Neural progenitor cell (in vitro differentiated cells): ENCODE results near the gene TOR1AIP2. TPM values are rescaled to one million over a fixed set of nuclear protein-coding genes. Genes with fewer than 3 reads are reported as not detected.
"Not testable (repeated sequence)": the region's sequence is repeated elsewhere in the genome, so short reads cannot be mapped to it uniquely, and the experiment has no call there.

Source experiments
- DNase-seq: peaks from one replicate; pipeline ENCODE4 v3.0.0-alpha.2; 2016; ENCODE audit warnings: low spot score
- H2AFZ ChIP-seq: fragments of 200-600 bp; sonication (generic); replicated peaks from 2 replicates; pipeline ENCODE4 v1.6.1; 2016; ENCODE audit warnings: antibody characterized with exemption
- H3F3A ChIP-seq: fragments of 200-600 bp; sonication (generic); 2 replicates; pipeline ENCODE4 v1.6.1; 2016; ENCODE audit warnings: antibody characterized with exemption, low read depth
- H3K27ac ChIP-seq: fragments of 200-600 bp; sonication (generic); 2 replicates; pipeline ENCODE4 v1.5.1; 2016; ENCODE audit warnings: mild to moderate bottlenecking
- H3K27me3 ChIP-seq: fragments of 200-600 bp; sonication (generic); 2 replicates; pipeline ENCODE4 v1.6.1; 2016; ENCODE audit warnings: mild to moderate bottlenecking, moderate library complexity
- H3K36me3 ChIP-seq: fragments of 200-600 bp; sonication (generic); 2 replicates; pipeline ENCODE4 v1.5.1; 2016
- H3K4me1 ChIP-seq: fragments of 200-600 bp; sonication (generic); 2 replicates; pipeline ENCODE4 v1.6.1; 2016; ENCODE audit warnings: mixed run types
- H3K4me2 ChIP-seq: fragments of 200-600 bp; sonication (generic); 2 replicates; pipeline ENCODE4 v1.6.1; 2016
- H3K4me3 ChIP-seq: fragments of 200-600 bp; sonication (generic); 2 replicates; pipeline ENCODE4 v1.5.1; 2016
- H3K79me2 ChIP-seq: fragments of 200-600 bp; sonication (generic); 2 replicates; pipeline ENCODE4 v1.6.1; 2016; ENCODE audit warnings: low read depth
- H3K9ac ChIP-seq: fragments of 200-600 bp; sonication (generic); 2 replicates; pipeline ENCODE4 v1.6.1; 2016
- H3K9me3 ChIP-seq: fragments of 200-600 bp; sonication (generic); 2 replicates; pipeline ENCODE4 v1.5.1; 2016; ENCODE audit warnings: low read depth
- H4K20me1 ChIP-seq: fragments of 200-600 bp; sonication (generic); 2 replicates; pipeline ENCODE4 v1.6.1; 2016; ENCODE audit warnings: low read depth
- H3K27ac Mint-ChIP-seq: 3 replicates; pipeline ENCODE4 v1.8.0; 2021; ENCODE audit warnings: mixed read lengths
- H3K27me3 Mint-ChIP-seq: 2 replicates; pipeline ENCODE4 v1.8.0; 2022; ENCODE audit warnings: low read depth, mild to moderate bottlenecking, inconsistent platforms, moderate library complexity, mixed read lengths; ENCODE audit not compliant: insufficient read depth
- H3K36me3 Mint-ChIP-seq: 3 replicates; pipeline ENCODE4 v1.8.0; 2021; ENCODE audit warnings: mixed read lengths
- H3K4me1 Mint-ChIP-seq: 3 replicates; pipeline ENCODE4 v1.8.0; 2021; ENCODE audit warnings: mixed read lengths
- H3K4me3 Mint-ChIP-seq: 3 replicates; pipeline ENCODE4 v1.8.0; 2021; ENCODE audit warnings: mild to moderate bottlenecking, moderate library complexity, mixed read lengths
- H3K9me3 Mint-ChIP-seq: 3 replicates; pipeline ENCODE4 v1.8.0; 2020; ENCODE audit warnings: mixed read lengths
- CTCF ChIP-seq: fragments of 200-600 bp; sonication (generic); IDR thresholded peaks from 2 replicates; pipeline ENCODE4 v1.5.1; 2017; ENCODE audit warnings: antibody characterized with exemption, mild to moderate bottlenecking
- EZH2 ChIP-seq: fragments of 200-600 bp; sonication (generic); IDR thresholded peaks from 2 replicates; pipeline ENCODE4 v1.6.1; 2017; ENCODE audit warnings: antibody characterized with exemption, mild to moderate bottlenecking, moderate library complexity
- EZH2phosphoT487 ChIP-seq: fragments of 200-600 bp; sonication (generic); IDR thresholded peaks from 2 replicates; pipeline ENCODE4 v1.6.1; 2017; ENCODE audit warnings: antibody characterized with exemption
- total RNA-seq: library from RNA; depleted of rRNA; stranded (reverse); fragments of >200 nt; gene quantifications from 2 replicates; pipeline ENCODE4 v1.2.3, GENCODE V29; 2015; ENCODE audit warnings: low replicate concordance

TOR1AIP2 gene
- total RNA-seq, 1 donor from 2014 or later = 89.5 TPM

- no peak overlapping the region for H3K27ac ChIP-seq
- no peaks in the 10 kb centered on the region for H3K36me3 ChIP-seq
- peaks cover 3% of the 10 kb centered on the region for H3K27me3 Mint-ChIP-seq
- H3K4me1 ChIP-seq = no peaks in the 10 kb centered on the region
- no peaks in the 10 kb centered on the region for H3K27me3 ChIP-seq
- H3F3A ChIP-seq = no peaks in the 10 kb centered on the region
- no peaks in the 10 kb centered on the region for H3K79me2 ChIP-seq
- H3K9me3 Mint-ChIP-seq = no peaks in the 10 kb centered on the region
- DNase-seq = no peak
- TF ChIP-seq EZH2phosphoT487 (no peak), CTCF (no peak), EZH2 (no peak)
- H4K20me1 ChIP-seq = no peaks in the 10 kb centered on the region
- H3K4me3 Mint-ChIP-seq = no peak overlapping the region
- H3K4me1 Mint-ChIP-seq = peaks cover 11% of the 10 kb centered on the region
- no peak overlapping the region for H3K9ac ChIP-seq
- H3K4me3 ChIP-seq = no peak overlapping the region
- no peaks in the 10 kb centered on the region for H3K36me3 Mint-ChIP-seq
- H2AFZ ChIP-seq = no peak overlapping the region
- H3K9me3 ChIP-seq = no peaks in the 10 kb centered on the region
- no peak overlapping the region for H3K27ac Mint-ChIP-seq
- no peak overlapping the region for H3K4me2 ChIP-seq
These were observed 71.3 kb downstream of the TOR1AIP2 start for GRCh38 chr1:179806333-179806732.

- H3K9me3 ChIP-seq = no peaks in the 10 kb centered on the region
These were observed 72.1 kb downstream of the TOR1AIP2 start for GRCh38 chr1:179805291-179806195.

DNA sequence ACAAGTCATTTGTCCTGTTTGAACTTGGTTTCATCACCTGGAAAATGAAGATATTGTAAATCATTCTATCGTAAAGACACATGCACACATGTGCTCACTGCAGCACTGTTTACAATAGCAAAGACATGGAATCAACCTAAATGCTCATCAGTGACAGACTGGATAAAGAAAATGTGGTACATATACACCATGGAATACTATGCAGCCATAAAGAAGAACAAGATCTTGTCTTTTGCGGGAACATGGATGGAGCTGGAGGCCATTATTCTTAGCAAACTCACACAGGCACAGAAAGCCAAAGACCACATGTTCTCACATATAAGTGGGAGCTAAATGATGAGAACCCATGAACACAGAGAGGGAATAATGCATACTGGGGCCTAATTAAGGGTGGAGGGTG, 73.2 kb downstream of the TOR1AIP2 start:
- not testable (repeated sequence) for H3K4me1 Mint-ChIP-seq, H3K27me3 Mint-ChIP-seq, H3K79me2 ChIP-seq, H3K4me3 ChIP-seq, H3K27ac ChIP-seq, H3K36me3 Mint-ChIP-seq, H3K27me3 ChIP-seq, H3K9me3 ChIP-seq, H3K27ac Mint-ChIP-seq, H4K20me1 ChIP-seq, H3K36me3 ChIP-seq, H3K4me2 ChIP-seq, H3K4me3 Mint-ChIP-seq, DNase-seq, H3K9me3 Mint-ChIP-seq, H3F3A ChIP-seq, H3K4me1 ChIP-seq, H2AFZ ChIP-seq, H3K9ac ChIP-seq

More at GRCh38 chr1:179805291-179806195, 72.1 kb downstream of the TOR1AIP2 start:
- H3K79me2 ChIP-seq = no peaks in the 10 kb centered on the region
- DNase-seq = no peak
- Mint-ChIP-seq H3K27ac (no peak overlapping the region), H3K9me3 (no peaks in the 10 kb centered on the region), H3K36me3 (no peaks in the 10 kb centered on the region), H3K4me1 (peaks cover 11% of the 10 kb centered on the region), H3K4me3 (no peak overlapping the region), H3K27me3 (peaks cover 2% of the 10 kb centered on the region)
- H3K27ac ChIP-seq = no peak overlapping the region
- H3K9ac ChIP-seq = no peak overlapping the region
- no peaks in the 10 kb centered on the region for H3F3A ChIP-seq
- H3K4me2 ChIP-seq = no peak overlapping the region
- H3K27me3 ChIP-seq = no peaks in the 10 kb centered on the region
- no peaks in the 10 kb centered on the region for H4K20me1 ChIP-seq
- H2AFZ ChIP-seq = no peak overlapping the region
- no peaks in the 10 kb centered on the region for H3K36me3 ChIP-seq
- H3K4me3 ChIP-seq = no peak overlapping the region
- H3K4me1 ChIP-seq = no peaks in the 10 kb centered on the region
- TF ChIP-seq EZH2 = no peak
- no peak for TF ChIP-seq CTCF
- TF ChIP-seq EZH2phosphoT487 = no peak

DNA sequence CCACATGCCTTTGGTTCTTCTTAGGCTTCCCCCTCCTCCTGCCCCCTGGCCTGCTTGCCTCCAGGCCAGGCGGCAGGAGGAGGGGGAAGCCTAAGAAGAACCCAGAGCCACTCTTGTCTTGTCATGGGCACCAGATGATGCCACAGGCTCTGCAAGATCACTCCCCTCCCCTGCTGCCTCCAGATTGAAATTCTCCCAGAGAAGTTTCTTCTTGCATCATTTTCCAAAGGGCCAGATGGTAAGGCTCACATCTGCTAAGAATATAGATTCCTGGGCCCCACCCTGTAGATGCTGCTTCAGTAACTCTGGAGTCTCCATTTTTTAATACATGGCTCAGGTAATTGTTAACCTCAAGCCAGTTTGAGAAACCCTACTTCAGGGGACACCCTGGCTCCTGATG, 73.7 kb downstream of the TOR1AIP2 start:
- H3K4me1 Mint-ChIP-seq = no peaks in the 10 kb centered on the region
- H3K27ac Mint-ChIP-seq = no peak overlapping the region
- Histone ChIP-seq H3K79me2 (no peaks in the 10 kb centered on the region), H3K27me3 (no peaks in the 10 kb centered on the region), H3K9ac (no peak overlapping the region), H4K20me1 (no peaks in the 10 kb centered on the region), H3K27ac (no peak overlapping the region), H3K4me3 (no peak overlapping the region), H3K9me3 (no peaks in the 10 kb centered on the region), H3F3A (no peaks in the 10 kb centered on the region), H2AFZ (no peak overlapping the region), H3K4me1 (no peaks in the 10 kb centered on the region), H3K36me3 (no peaks in the 10 kb centered on the region), H3K4me2 (no peak overlapping the region)
- peaks cover 4% of the 10 kb centered on the region for H3K27me3 Mint-ChIP-seq
- no peak for DNase-seq
- H3K9me3 Mint-ChIP-seq = no peaks in the 10 kb centered on the region
- H3K36me3 Mint-ChIP-seq = no peaks in the 10 kb centered on the region
- no peak overlapping the region for H3K4me3 Mint-ChIP-seq
- no peak for TF ChIP-seq CTCF
- no peak for TF ChIP-seq EZH2
- TF ChIP-seq EZH2phosphoT487 = no peak
